ENCODE data around the gene CCNI. TPM values are rescaled to one million over a fixed set of nuclear protein-coding genes. Genes with fewer than 3 reads are reported as not detected.
"Not testable (repeated sequence)": the region's sequence is repeated elsewhere in the genome, so short reads cannot be mapped to it uniquely, and the experiment has no call there.

Gene CCNI
- total RNA-seq, 8 experiments from 2014 or later, result 70.2 to 387 (median 250) TPM

GRCh38 chr4:77076889-77077635, 1.3 kb upstream of the CCNI start:
- no peak for ATAC-seq (replicated peaks in 6 of 8)
- Histone ChIP-seq H3K27ac (peak overlapping the region; percentile 98 to 99), H3K4me1 (replicated peaks in 1 of 2) (no peaks in the 10 kb centered on the region), H3K4me3 (peak overlapping the region; percentile 66 to 97 (median 81))
- 60 to 100% (median 93%) methylated on average over 2 to 10 of the region's 10 CpGs for WGBS, 10 experiments
- in situ Hi-C loops (cut with MboI; ENCODE audit: low pct_unique_long_range_greater_than_20kb in 2 of 9, low sequenced_read_pairs in 9 of 9, unreplicated experiment in 9 of 9), result loop anchor here in 2 of 9 experiments (25.0 kb wide), 2 partner anchors 110 to 135 kb away; no protein-coding TSS in a partner anchor

GRCh38 chr4:77074981-77075855, 571 bp downstream of the CCNI start:
- H3K4me1 ChIP-seq (replicated peaks in 1 of 2), result peaks cover 0 to 3% of the 10 kb centered on the region in 2 donors
- peak; percentile 24 to 74 (median 72) for ATAC-seq (replicated peaks in 6 of 8)
- in situ Hi-C loops (cut with MboI; ENCODE audit: low pct_unique_long_range_greater_than_20kb in 2 of 9, low sequenced_read_pairs in 9 of 9, unreplicated experiment in 9 of 9), result loop anchor here in 2 of 9 experiments (25.0 kb wide), 2 partner anchors 112 to 137 kb away; no protein-coding TSS in a partner anchor
- H3K27ac ChIP-seq, result peak overlapping the region; percentile 98 to 99
- H3K4me3 ChIP-seq, result peak overlapping the region; percentile 66 to 97 (median 81)
- 0 to 3% methylated on average over 2 to 5 of the region's 89 CpGs; no CpG with 5 or more reads in 8 of the 10 experiments for WGBS, 10 experiments

- Histone ChIP-seq H3K27ac (no peak overlapping the region), H3K4me3 (peak overlapping the region; percentile 66 to 97 (median 81)), H3K4me1 (replicated peaks in 1 of 2) (peaks cover 0 to 3% of the 10 kb centered on the region in 2 donors)
- no peak for ATAC-seq (replicated peaks in 6 of 8)
- in situ Hi-C loops (cut with MboI; ENCODE audit: low pct_unique_long_range_greater_than_20kb in 2 of 9, low sequenced_read_pairs in 9 of 9, unreplicated experiment in 9 of 9), result no loop called here
- 0 to 28% (median 6%) methylated on average over 2 to 5 of the region's 6 CpGs; no CpG with 5 or more reads in 3 of the 10 experiments for WGBS, 10 experiments
These were observed 1.4 kb downstream of the CCNI start for GRCh38 chr4:77074381-77074831.

GRCh38 chr4:77073981-77074380, 1.8 kb downstream of the CCNI start:
- no peak overlapping the region for H3K27ac ChIP-seq
- ATAC-seq (replicated peaks in 6 of 8), result no peak
- 0 to 33% (median 10%) methylated on average over 1 to 5 of the region's 5 CpGs; no CpG with 5 or more reads in 1 of the 10 experiments for WGBS, 10 experiments

GRCh38 chr4:77073106-77073809, 2.5 kb downstream of the CCNI start:
- 0 to 56% (median 5%) methylated on average over 1 to 3 of the region's 3 CpGs; no CpG with 5 or more reads in 3 of the 10 experiments for WGBS, 10 experiments
- peak in 3 of 8 experiments; percentile 6 to 28 (median 9) for ATAC-seq (replicated peaks in 6 of 8)
- in situ Hi-C loops (cut with MboI; ENCODE audit: low pct_unique_long_range_greater_than_20kb in 2 of 9, low sequenced_read_pairs in 9 of 9, unreplicated experiment in 9 of 9), result no loop called here
- Histone ChIP-seq H3K4me1 (replicated peaks in 1 of 2) (peaks cover 3% of the 10 kb centered on the region in 2 donors), H3K4me3 (peak overlapping the region; percentile 66 to 97 (median 81)), H3K27ac (no peak overlapping the region)

More at GRCh38 chr4:77073981-77074380, 1.8 kb downstream of the CCNI start:
- Histone ChIP-seq H3K4me1 (replicated peaks in 1 of 2) (peaks cover 2 to 3% of the 10 kb centered on the region in 2 donors), H3K4me3 (peak overlapping the region; percentile 66 to 97 (median 81))
- in situ Hi-C loops (cut with MboI; ENCODE audit: low pct_unique_long_range_greater_than_20kb in 2 of 9, low sequenced_read_pairs in 9 of 9, unreplicated experiment in 9 of 9), result no loop called here

GRCh38 chr4:77072195-77072753, 3.5 kb downstream of the CCNI start:
- H3K4me1 ChIP-seq (replicated peaks in 1 of 2), result peaks cover 3% of the 10 kb centered on the region in 2 donors
- no peak for ATAC-seq (replicated peaks in 6 of 8)
- 43 to 80% (median 65%) methylated on average over 1 to 5 of the region's 5 CpGs; no CpG with 5 or more reads in 1 of the 10 experiments for WGBS, 10 experiments
- peak overlapping the region in 2 of 5 donors; percentile 4 to 97 for H3K4me3 ChIP-seq
- in situ Hi-C loops (cut with MboI; ENCODE audit: low pct_unique_long_range_greater_than_20kb in 2 of 9, low sequenced_read_pairs in 9 of 9, unreplicated experiment in 9 of 9), result no loop called here
- no peak overlapping the region for H3K27ac ChIP-seq

- no CpG with 5 or more reads among the region's 3 CpGs for WGBS, 10 experiments
- H3K4me3 ChIP-seq; H3K27ac ChIP-seq; H3K4me1 ChIP-seq (replicated peaks in 1 of 2); ATAC-seq (replicated peaks in 6 of 8); in situ Hi-C loops (cut with MboI; ENCODE audit: low pct_unique_long_range_greater_than_20kb in 2 of 9, low sequenced_read_pairs in 9 of 9, unreplicated experiment in 9 of 9): not testable (repeated sequence)
These were observed 6.3 kb downstream of the CCNI start for GRCh38 chr4:77069514-77069913.

GRCh38 chr4:77065382-77065781, 10.4 kb downstream of the CCNI start:
- Histone ChIP-seq H3K4me1 (replicated peaks in 1 of 2) (peaks cover 0 to 3% of the 10 kb centered on the region in 2 donors), H3K27ac (no peak overlapping the region), H3K4me3 (no peak overlapping the region)
- no peak for ATAC-seq (replicated peaks in 6 of 8)
- in situ Hi-C loops (cut with MboI; ENCODE audit: low pct_unique_long_range_greater_than_20kb in 2 of 9, low sequenced_read_pairs in 9 of 9, unreplicated experiment in 9 of 9), result no loop called here
- 91 to 100% (median 100%) methylated on average over 1 of the region's 1 CpG; no CpG with 5 or more reads in 3 of the 10 experiments for WGBS, 10 experiments

GRCh38 chr4:77062856-77063255, 12.9 kb downstream of the CCNI start:
- ATAC-seq (replicated peaks in 6 of 8), result no peak
- no peak overlapping the region for H3K27ac ChIP-seq
- in situ Hi-C loops (cut with MboI; ENCODE audit: low pct_unique_long_range_greater_than_20kb in 2 of 9, low sequenced_read_pairs in 9 of 9, unreplicated experiment in 9 of 9), result no loop called here
- no peaks in the 10 kb centered on the region for H3K4me1 ChIP-seq (replicated peaks in 1 of 2)
- no peak overlapping the region for H3K4me3 ChIP-seq

- H3K27ac ChIP-seq, result no peak overlapping the region
- in situ Hi-C loops (cut with MboI; ENCODE audit: low pct_unique_long_range_greater_than_20kb in 2 of 9, low sequenced_read_pairs in 9 of 9, unreplicated experiment in 9 of 9), result no loop called here
- 20 to 100% (median 60%) methylated on average over 1 to 2 of the region's 3 CpGs; no CpG with 5 or more reads in 3 of the 10 experiments for WGBS, 10 experiments
- H3K4me3 ChIP-seq, result no peak overlapping the region
- no peaks in the 10 kb centered on the region for H3K4me1 ChIP-seq (replicated peaks in 1 of 2)
- peak in 4 of 8 experiments; percentile 21 to 44 (median 38) for ATAC-seq (replicated peaks in 6 of 8)
These were observed 23.4 kb downstream of the CCNI start for GRCh38 chr4:77052352-77052751.

- no peak for ATAC-seq (replicated peaks in 6 of 8)
- no peaks in the 10 kb centered on the region for H3K4me1 ChIP-seq (replicated peaks in 1 of 2)
- in situ Hi-C loops (cut with MboI; ENCODE audit: low pct_unique_long_range_greater_than_20kb in 2 of 9, low sequenced_read_pairs in 9 of 9, unreplicated experiment in 9 of 9), result no loop called here
- H3K27ac ChIP-seq, result no peak overlapping the region
- WGBS, 10 experiments, result 43 to 100% (median 96%) methylated on average over 1 to 3 of the region's 3 CpGs
- H3K4me3 ChIP-seq, result no peak overlapping the region
These were observed 24.8 kb downstream of the CCNI start for GRCh38 chr4:77050962-77051361.

- ATAC-seq (replicated peaks in 6 of 8), result peak in 2 of 8 experiments; percentile 22 to 30
- Histone ChIP-seq H3K4me3 (no peak overlapping the region), H3K4me1 (replicated peaks in 1 of 2) (no peaks in the 10 kb centered on the region), H3K27ac (no peak overlapping the region)
- in situ Hi-C loops (cut with MboI; ENCODE audit: low pct_unique_long_range_greater_than_20kb in 2 of 9, low sequenced_read_pairs in 9 of 9, unreplicated experiment in 9 of 9), result no loop called here
These were observed 28.8 kb downstream of the CCNI start for GRCh38 chr4:77047037-77047436.
